ENCODE results near the gene RFTN1.

- TF ChIP-seq POLR2A (IDR thresholded peaks at IDR 0.05) (no peak), CTCF (IDR thresholded peaks at IDR 0.05) (no peak)
Observed at GRCh38 chr3:16547561-16548357, 34.3 kb upstream of the RFTN1 start.

Data from uterus (tissue), 2 donors.